Measurements from ENCODE around the gene M1AP. TPM values are rescaled to one million over a fixed set of nuclear protein-coding genes. Genes with fewer than 3 reads are reported as not detected.

The M1AP gene
- total RNA-seq, 1 experiment from 2014 or later: not detected

DNA sequence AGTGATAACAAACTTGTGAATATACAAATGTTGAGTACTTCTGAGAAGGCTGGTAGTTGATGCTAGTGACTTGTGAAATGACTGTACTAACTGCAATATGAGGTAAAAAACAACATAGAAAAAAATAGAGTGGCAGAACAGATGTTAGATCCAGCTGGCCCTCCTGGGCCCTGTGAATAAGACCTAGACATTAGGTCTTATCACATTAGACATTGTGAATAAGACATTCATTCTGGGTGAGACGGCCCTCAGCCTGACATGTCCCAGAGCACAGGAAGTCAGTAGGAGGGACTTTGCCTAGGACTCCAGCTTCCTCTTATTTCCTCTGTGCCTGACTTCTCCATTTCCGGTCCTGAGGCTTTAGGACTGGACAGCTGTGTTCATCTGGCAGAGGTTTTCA is 70.7 kb downstream of the M1AP start:
- CTCF ChIA-PET: no interaction called here
- Histone ChIP-seq H3K9me3 (no peaks in the 10 kb centered on the region), H3K27me3 (replicated peaks; ENCODE audit: control insufficient read depth, insufficient read depth, low read length) (no peaks in the 10 kb centered on the region), H3K4me3 (ENCODE audit: low read depth, low read length) (no peak overlapping the region), H3K4me1 (no peaks in the 10 kb centered on the region), H3K36me3 (ENCODE audit: control insufficient read depth, insufficient read depth, low read length) (no peaks in the 10 kb centered on the region)
- POLR2A ChIA-PET: no interaction called here
- BruUV-seq (replicated peaks): no TSS peak
- H3K4me1 Mint-ChIP-seq (ENCODE audit: low read depth, unreplicated experiment): no peaks in the 10 kb centered on the region
- intact Hi-C loops (cut with micrococcal nuclease; ENCODE audit: unreplicated experiment): no loop called here
- DNase-seq: no peak
- H3K36me3 Mint-ChIP-seq (ENCODE audit: insufficient read depth, unreplicated experiment): no peaks in the 10 kb centered on the region
- peaks cover 2% of the 10 kb centered on the region for H3K27me3 Mint-ChIP-seq (ENCODE audit: insufficient read depth, unreplicated experiment)
- H3K9me3 Mint-ChIP-seq (ENCODE audit: unreplicated experiment): no peaks in the 10 kb centered on the region
- H3K27ac Mint-ChIP-seq (ENCODE audit: unreplicated experiment): no peak overlapping the region
- TF ChIP-seq, protein P1, sequence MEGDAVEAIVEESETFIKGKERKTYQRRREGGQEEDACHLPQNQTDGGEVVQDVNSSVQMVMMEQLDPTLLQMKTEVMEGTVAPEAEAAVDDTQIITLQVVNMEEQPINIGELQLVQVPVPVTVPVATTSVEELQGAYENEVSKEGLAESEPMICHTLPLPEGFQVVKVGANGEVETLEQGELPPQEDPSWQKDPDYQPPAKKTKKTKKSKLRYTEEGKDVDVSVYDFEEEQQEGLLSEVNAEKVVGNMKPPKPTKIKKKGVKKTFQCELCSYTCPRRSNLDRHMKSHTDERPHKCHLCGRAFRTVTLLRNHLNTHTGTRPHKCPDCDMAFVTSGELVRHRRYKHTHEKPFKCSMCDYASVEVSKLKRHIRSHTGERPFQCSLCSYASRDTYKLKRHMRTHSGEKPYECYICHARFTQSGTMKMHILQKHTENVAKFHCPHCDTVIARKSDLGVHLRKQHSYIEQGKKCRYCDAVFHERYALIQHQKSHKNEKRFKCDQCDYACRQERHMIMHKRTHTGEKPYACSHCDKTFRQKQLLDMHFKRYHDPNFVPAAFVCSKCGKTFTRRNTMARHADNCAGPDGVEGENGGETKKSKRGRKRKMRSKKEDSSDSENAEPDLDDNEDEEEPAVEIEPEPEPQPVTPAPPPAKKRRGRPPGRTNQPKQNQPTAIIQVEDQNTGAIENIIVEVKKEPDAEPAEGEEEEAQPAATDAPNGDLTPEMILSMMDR (IDR thresholded peaks at IDR 0.05; ENCODE audit: insufficient read depth in 1 of 2, low read depth in 1 of 2, low read length in 1 of 2, severe bottlenecking in 1 of 2, unreplicated experiment in 1 of 2): no peak
- no peak overlapping the region for H3K4me3 Mint-ChIP-seq (ENCODE audit: unreplicated experiment)

DNA sequence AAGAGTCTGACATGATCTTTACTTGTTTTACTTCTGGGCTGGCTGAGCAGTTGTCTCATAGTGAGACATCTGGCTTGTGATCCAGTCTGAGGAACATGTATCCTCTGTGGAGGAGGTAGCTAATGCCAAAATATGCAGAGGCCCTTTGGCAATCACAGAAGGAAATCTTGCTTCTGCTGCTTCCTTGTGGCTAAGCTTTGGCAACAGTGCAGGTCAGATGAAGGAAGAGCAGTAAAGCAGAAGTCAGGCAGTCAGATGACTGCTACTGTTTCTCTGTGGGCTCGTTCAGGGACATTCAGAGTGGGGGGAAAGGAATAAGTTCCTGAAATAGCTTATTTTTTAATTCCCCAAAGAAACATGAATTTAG is 71.3 kb downstream of the M1AP start:
- no peak overlapping the region for H3K27ac Mint-ChIP-seq (ENCODE audit: unreplicated experiment)
- CTCF ChIA-PET: no interaction called here
- peaks cover 2% of the 10 kb centered on the region for H3K27me3 Mint-ChIP-seq (ENCODE audit: insufficient read depth, unreplicated experiment)
- TF ChIP-seq, protein P1 (IDR thresholded peaks at IDR 0.05; ENCODE audit: insufficient read depth in 1 of 2, low read depth in 1 of 2, low read length in 1 of 2, severe bottlenecking in 1 of 2, unreplicated experiment in 1 of 2): no peak
- Histone ChIP-seq H3K9me3 (no peaks in the 10 kb centered on the region), H3K4me1 (no peaks in the 10 kb centered on the region), H3K36me3 (ENCODE audit: control insufficient read depth, insufficient read depth, low read length) (no peaks in the 10 kb centered on the region), H3K27me3 (replicated peaks; ENCODE audit: control insufficient read depth, insufficient read depth, low read length) (no peaks in the 10 kb centered on the region), H3K4me3 (ENCODE audit: low read depth, low read length) (no peak overlapping the region)
- DNase-seq: no peak
- H3K4me1 Mint-ChIP-seq (ENCODE audit: low read depth, unreplicated experiment): no peaks in the 10 kb centered on the region
- no peak overlapping the region for H3K4me3 Mint-ChIP-seq (ENCODE audit: unreplicated experiment)
- no peaks in the 10 kb centered on the region for H3K9me3 Mint-ChIP-seq (ENCODE audit: unreplicated experiment)
- no TSS peak for BruUV-seq (replicated peaks)
- H3K36me3 Mint-ChIP-seq (ENCODE audit: insufficient read depth, unreplicated experiment): no peaks in the 10 kb centered on the region
- POLR2A ChIA-PET: no interaction called here
- intact Hi-C loops (cut with micrococcal nuclease; ENCODE audit: unreplicated experiment): no loop called here

DNA sequence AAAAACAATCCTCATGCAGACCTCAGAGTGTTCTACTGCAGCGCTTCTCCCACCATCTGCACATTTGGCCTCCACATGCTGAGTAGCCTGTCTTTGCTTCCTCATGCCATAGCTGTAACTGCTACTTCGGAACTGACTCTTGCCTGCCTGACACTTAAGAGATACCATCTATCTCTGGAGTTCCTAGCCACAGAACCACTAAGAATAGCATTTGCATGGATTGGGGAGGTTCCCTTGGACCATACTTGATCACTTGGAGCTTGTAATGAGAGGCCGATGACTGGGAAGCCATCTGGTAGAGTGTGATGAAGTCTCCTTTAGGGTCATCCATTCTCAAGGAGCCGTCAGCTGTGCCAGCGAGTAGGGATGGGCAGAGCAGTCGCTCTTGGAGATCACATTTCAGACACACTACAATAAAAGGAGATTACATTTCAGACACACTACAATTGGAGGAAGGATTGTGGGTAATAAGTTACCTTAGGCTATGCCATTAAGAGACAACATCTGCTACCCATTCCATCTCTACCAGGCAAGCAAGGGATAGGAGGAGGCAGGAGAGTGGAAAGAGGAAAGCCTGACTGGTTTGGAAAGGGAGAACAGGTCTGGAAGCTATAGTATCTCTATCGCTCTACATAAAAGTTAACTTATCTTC is 71.8 kb downstream of the M1AP start:
- no peak overlapping the region for H3K27ac Mint-ChIP-seq (ENCODE audit: unreplicated experiment)
- DNase-seq: no peak
- Histone ChIP-seq H3K9me3 (no peaks in the 10 kb centered on the region), H3K27me3 (replicated peaks; ENCODE audit: control insufficient read depth, insufficient read depth, low read length) (no peaks in the 10 kb centered on the region), H3K4me1 (no peaks in the 10 kb centered on the region), H3K36me3 (ENCODE audit: control insufficient read depth, insufficient read depth, low read length) (no peaks in the 10 kb centered on the region), H3K4me3 (ENCODE audit: low read depth, low read length) (no peak overlapping the region)
- H3K27me3 Mint-ChIP-seq (ENCODE audit: insufficient read depth, unreplicated experiment): peaks cover 2% of the 10 kb centered on the region
- TF ChIP-seq, protein P1 (IDR thresholded peaks at IDR 0.05; ENCODE audit: insufficient read depth in 1 of 2, low read depth in 1 of 2, low read length in 1 of 2, severe bottlenecking in 1 of 2, unreplicated experiment in 1 of 2): no peak
- H3K4me1 Mint-ChIP-seq (ENCODE audit: low read depth, unreplicated experiment): no peaks in the 10 kb centered on the region
- intact Hi-C loops (cut with micrococcal nuclease; ENCODE audit: unreplicated experiment): no loop called here
- no TSS peak for BruUV-seq (replicated peaks)
- H3K4me3 Mint-ChIP-seq (ENCODE audit: unreplicated experiment): no peak overlapping the region
- no peaks in the 10 kb centered on the region for H3K9me3 Mint-ChIP-seq (ENCODE audit: unreplicated experiment)
- H3K36me3 Mint-ChIP-seq (ENCODE audit: insufficient read depth, unreplicated experiment): no peaks in the 10 kb centered on the region
- POLR2A ChIA-PET: no interaction called here
- CTCF ChIA-PET: no interaction called here
